HCT116 (cell line): ENCODE data around the gene SHTN1. TPM values are rescaled to one million over a fixed set of nuclear protein-coding genes. Genes with fewer than 3 reads are reported as not detected.

Source experiments
- ATAC-seq: fragments of 200-7000 bp; cut with Tn5 transposase; 2 replicates; pipeline ENCODE4 v1.9.1; 2020; ENCODE audit warnings: mild to moderate bottlenecking, moderate library complexity
- BruUV-seq: library from RNA; stranded (reverse); fragments of 400-500 nt; replicated peaks from 2 replicates; lab custom pipeline; 2021; lab: Mats Ljungman, UMichigan
- CTCF ChIA-PET: fragments of 300-600 bp; sonication (Branson Sonifier 250); formaldehyde crosslinking; loops from one replicate; lab custom pipeline; 2021; ENCODE audit warnings: antibody characterized with exemption; lab: Charles Lee
- POLR2A ChIA-PET: fragments of 300-600, 350-600 bp; sonication (Branson Sonifier 250); formaldehyde crosslinking; loops from one replicate; lab custom pipeline; 2021; ENCODE audit warnings: antibody characterized with exemption; lab: Charles Lee
- RAD21 ChIA-PET, 2 experiments: fragments of 300-600 bp; sonication (Branson Sonifier 250); formaldehyde crosslinking; loops; one replicate each; lab custom pipeline; 2023; ENCODE audit warnings: low total read pairs in 2 of 2; ENCODE audit not compliant: uncharacterized antibody in 2 of 2, unreplicated experiment in 2 of 2, low non-redundant PET in 1 of 2; lab: Charles Lee
- DNase-seq: peaks from one replicate; pipeline ENCODE4 v3.0.0-alpha.2; 2010; ENCODE audit warnings: low read depth, low spot score
- H2AFZ ChIP-seq: fragments of 200-600 bp; shearing (Covaris generic), sonication (generic); 2 replicates; pipeline ENCODE4 v1.6.1; 2017; ENCODE audit warnings: low read depth, mixed run types, mixed read lengths, antibody characterized with exemption, low read length; ENCODE audit not compliant: poor library complexity, severe bottlenecking
- H3K27ac ChIP-seq: 2 replicates; pipeline ENCODE4 v1.5.1; 2012; ENCODE audit warnings: low read depth, low read length
- H3K27me3 ChIP-seq: fragments of 200-600 bp; sonication (generic); 2 replicates; pipeline ENCODE4 v1.6.1; 2016; ENCODE audit warnings: mixed run types, low read length, mixed read lengths; ENCODE audit not compliant: insufficient read depth
- H3K36me3 ChIP-seq, 2 experiments: fragments of 200-500 bp in 1 of 2; fragments of 200-600 bp in 1 of 2; sonication (Bioruptor generic) in 1 of 2; sonication (generic) in 1 of 2; 2 replicates each; pipeline versions ENCODE4 v1.5.1 to v1.6.1; 2014 to 2016; ENCODE audit warnings: low read length in 2 of 2, inconsistent platforms in 1 of 2, mixed read lengths in 1 of 2, mixed run types in 1 of 2; ENCODE audit not compliant: insufficient read depth in 2 of 2, control insufficient read depth in 1 of 2
- H3K4me1 ChIP-seq, 2 experiments: fragments of 200-600 bp in 1 of 2; sonication (generic) in 1 of 2; 2 replicates each; pipeline versions ENCODE4 v1.5.1 to v1.6.1; 2012 to 2017; ENCODE audit warnings: low read length in 2 of 2, inconsistent platforms in 1 of 2, mild to moderate bottlenecking in 1 of 2, mixed read lengths in 1 of 2, mixed run types in 1 of 2, moderate library complexity in 1 of 2; ENCODE audit not compliant: insufficient read depth in 2 of 2, control insufficient read depth in 1 of 2
- H3K4me2 ChIP-seq: fragments of 200-600 bp; sonication (generic); 2 replicates; pipeline ENCODE4 v1.6.1; 2017; ENCODE audit warnings: mixed run types, low read length, mixed read lengths
- H3K4me3 ChIP-seq, 2 experiments: fragments of 200-600 bp in 1 of 2; sonication (generic) in 1 of 2; replicated peaks in 1 of 2; 2 replicates each; pipeline ENCODE4 v1.5.1; 2011 to 2016; ENCODE audit warnings: low read length in 2 of 2, control low read depth in 1 of 2, low read depth in 1 of 2, mild to moderate bottlenecking in 1 of 2, mixed read lengths in 1 of 2, mixed run types in 1 of 2
- H3K79me2 ChIP-seq: fragments of 200-600 bp; sonication (generic); 2 replicates; pipeline ENCODE4 v1.6.1; 2017; ENCODE audit warnings: mild to moderate bottlenecking, mixed run types, low read length, moderate library complexity, mixed read lengths; ENCODE audit not compliant: insufficient read depth
- H3K9ac ChIP-seq: fragments of 200-600 bp; sonication (generic); 2 replicates; pipeline ENCODE4 v1.6.1; 2016; ENCODE audit warnings: low read length, mixed read lengths
- H3K9me2 ChIP-seq: fragments of 200-600 bp; sonication (generic), shearing (Covaris generic); 2 replicates; pipeline ENCODE4 v1.6.1; 2017; ENCODE audit warnings: mixed run types, mild to moderate bottlenecking, moderate library complexity; ENCODE audit not compliant: insufficient read depth
- H3K9me3 ChIP-seq, 2 experiments: fragments of 200-500 bp in 1 of 2; fragments of 200-600 bp in 1 of 2; sonication (Bioruptor generic) in 1 of 2; sonication (generic) in 1 of 2; 2 replicates each; pipeline ENCODE4 v1.6.1; 2014 to 2017; ENCODE audit warnings: low read length in 2 of 2, mixed read lengths in 2 of 2, inconsistent platforms in 1 of 2, low read depth in 1 of 2, mild to moderate bottlenecking in 1 of 2, mixed run types in 1 of 2, moderate library complexity in 1 of 2; ENCODE audit not compliant: control insufficient read depth in 1 of 2, insufficient read depth in 1 of 2
- H4K20me1 ChIP-seq: fragments of 200-600 bp; sonication (generic), shearing (Covaris generic); 2 replicates; pipeline ENCODE4 v1.6.1; 2017; ENCODE audit warnings: mixed run types, mild to moderate bottlenecking, moderate library complexity; ENCODE audit not compliant: insufficient read depth
- CBX3 ChIP-seq: IDR thresholded peaks from 2 replicates; pipeline ENCODE4 v1.6.1; 2012; ENCODE audit warnings: low read depth
- EGR1 ChIP-seq: IDR thresholded peaks from 2 replicates; pipeline ENCODE4 v1.6.1; 2012; ENCODE audit warnings: low read depth
- EZH2 ChIP-seq: fragments of 200-600 bp; sonication (generic); IDR thresholded peaks from 2 replicates; pipeline ENCODE4 v1.6.1; 2017; ENCODE audit warnings: antibody characterized with exemption, mixed run types
- FOSL1 ChIP-seq: IDR thresholded peaks from 2 replicates; pipeline ENCODE4 v1.6.1; 2012; ENCODE audit warnings: low read depth
- RAD21 ChIP-seq: IDR thresholded peaks from 2 replicates; pipeline ENCODE4 v1.6.1; 2012; ENCODE audit warnings: low read depth, mild to moderate bottlenecking
- SIN3A ChIP-seq: IDR thresholded peaks from 2 replicates; pipeline ENCODE4 v1.6.1; 2012; ENCODE audit warnings: low read depth
- SP1 ChIP-seq: IDR thresholded peaks from 2 replicates; pipeline ENCODE4 v1.6.1; 2012; ENCODE audit warnings: low read depth
- ZFX ChIP-seq: fragments of 450-650 bp; IDR thresholded peaks from 2 replicates; pipeline ENCODE4 v1.6.1; 2017
- ZNF274 ChIP-seq: fragments of 200-500 bp; sonication (Bioruptor generic); IDR thresholded peaks from 2 replicates; pipeline ENCODE4 v1.6.1; 2014; ENCODE audit warnings: mild to moderate bottlenecking, low read depth, low read length, inconsistent platforms
- intact Hi-C: fragments of 100-400 bp; cut with micrococcal nuclease; formaldehyde crosslinking; loops from 2 replicates; pipeline ENCODE4 v1.10.0; 2022
- total RNA-seq: library from RNA; stranded (reverse); gene quantifications from one replicate; pipeline ENCODE4 v1.2.1, GENCODE V29; 2021; ENCODE audit not compliant: unreplicated experiment
- TF ChIP-seq, protein P1 (sequence below): IDR thresholded peaks from 2 replicates; pipeline ENCODE4 v1.6.1; 2012
- TF ChIP-seq, protein P2 (sequence below), 3 experiments: fragments of 200-600 bp in 1 of 3; sonication (generic) in 1 of 3; IDR thresholded peaks in 2 of 3; conservative IDR thresholded peaks in 1 of 3; 2 replicates each; pipeline ENCODE4 v1.5.1; 2012 to 2017; ENCODE audit warnings: low read depth in 2 of 3, low read length in 2 of 3, antibody characterized with exemption in 1 of 3, borderline replicate concordance in 1 of 3, control low read depth in 1 of 3, mild to moderate bottlenecking in 1 of 3, mixed read lengths in 1 of 3, mixed run types in 1 of 3, moderate library complexity in 1 of 3; ENCODE audit not compliant: insufficient read depth in 1 of 3

The SHTN1 gene
- total RNA-seq, 1 experiment from 2014 or later, result 64.0 TPM

DNA sequence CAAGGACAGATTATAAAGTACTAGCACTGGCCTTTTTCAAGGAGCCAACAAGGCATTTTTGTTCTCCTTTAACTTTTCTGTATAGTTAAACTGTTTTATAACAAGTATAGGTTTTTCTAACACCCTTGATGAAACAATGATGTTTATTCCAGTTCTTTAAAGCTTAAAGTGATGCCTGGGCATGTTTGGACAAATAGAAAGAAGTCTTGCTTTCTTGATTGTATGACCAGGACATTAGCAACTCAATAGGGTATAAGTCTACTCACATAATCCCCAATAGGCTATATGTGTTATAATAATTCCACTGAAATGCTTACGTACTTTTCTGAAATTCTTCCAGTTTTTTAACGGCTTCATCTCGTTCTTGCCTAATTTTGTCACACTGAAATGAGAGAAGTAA lies 36.7 kb downstream of the SHTN1 start (continued):
- TF ChIP-seq CBX3 (no peak), RAD21 (no peak)

DNA sequence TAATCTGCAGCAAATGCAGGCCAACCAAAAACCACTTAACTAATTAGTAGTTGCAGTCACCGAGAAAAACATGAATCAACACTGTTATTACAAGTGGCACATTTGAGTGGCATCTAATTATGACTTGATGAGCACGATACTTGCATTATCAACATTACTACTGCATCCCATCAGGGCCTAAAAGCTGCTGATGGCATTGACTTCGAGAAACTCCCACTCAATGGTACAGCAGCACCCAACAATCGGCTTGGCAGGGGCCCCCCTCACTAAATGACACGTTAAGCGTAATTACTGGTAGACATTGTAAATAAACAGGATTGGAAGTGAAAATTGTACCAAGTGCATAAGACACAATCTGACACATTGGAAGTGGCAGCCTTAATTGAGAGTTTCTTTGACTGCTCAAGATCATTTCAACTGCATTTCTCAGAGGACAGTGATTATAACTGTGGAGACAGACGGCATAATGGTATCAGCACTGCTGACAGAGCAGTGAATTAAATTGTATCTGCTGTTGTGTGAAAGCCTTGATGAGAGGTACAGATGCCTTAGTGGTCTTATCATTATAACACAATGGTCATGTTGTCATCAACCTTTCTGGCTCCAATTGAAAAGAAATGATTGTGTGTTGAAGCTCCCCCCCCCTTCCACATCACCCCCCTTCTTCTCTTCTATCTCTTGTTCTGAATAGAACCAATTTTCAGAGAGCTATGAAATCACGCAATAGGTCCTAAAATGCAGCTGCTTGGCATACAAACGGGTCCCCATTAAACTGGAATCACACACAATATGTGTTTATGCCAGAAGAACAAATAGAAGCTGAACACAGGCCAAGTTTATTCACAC lies 43.4 kb downstream of the SHTN1 start:
- H3K27me3 ChIP-seq, result no peaks in the 10 kb centered on the region
- no peaks in the 10 kb centered on the region for H4K20me1 ChIP-seq
- H3K79me2 ChIP-seq, result 0 out of 2 replicates have a peak, but pooled peaks cover 4% of the 10 kb centered on the region
- no peak for DNase-seq
- ChIA-PET RAD21 (no interaction called here), CTCF (no interaction called here), POLR2A (no interaction called here)
- intact Hi-C loops, result no loop called here
- H3K4me3 ChIP-seq, result no peak overlapping the region
- no TSS peak for BruUV-seq
- no peak for ATAC-seq
- H3K9me2 ChIP-seq, result no peaks in the 10 kb centered on the region
- H3K9me3 ChIP-seq, result no peaks in the 10 kb centered on the region
- H2AFZ ChIP-seq, result no peak overlapping the region
- no peak overlapping the region for H3K9ac ChIP-seq
- peaks cover 4 to 6% of the 10 kb centered on the region in 2 experiments; a peak in 2 of 4 replicates for H3K36me3 ChIP-seq
- no peak overlapping the region for H3K27ac ChIP-seq
- no peak for TF ChIP-seq FOSL1
- no peak for TF ChIP-seq SIN3A
- TF ChIP-seq EZH2, result no peak
- TF ChIP-seq RAD21, result no peak
- no peak overlapping the region for H3K4me2 ChIP-seq
- no peaks in the 10 kb centered on the region for H3K4me1 ChIP-seq

DNA sequence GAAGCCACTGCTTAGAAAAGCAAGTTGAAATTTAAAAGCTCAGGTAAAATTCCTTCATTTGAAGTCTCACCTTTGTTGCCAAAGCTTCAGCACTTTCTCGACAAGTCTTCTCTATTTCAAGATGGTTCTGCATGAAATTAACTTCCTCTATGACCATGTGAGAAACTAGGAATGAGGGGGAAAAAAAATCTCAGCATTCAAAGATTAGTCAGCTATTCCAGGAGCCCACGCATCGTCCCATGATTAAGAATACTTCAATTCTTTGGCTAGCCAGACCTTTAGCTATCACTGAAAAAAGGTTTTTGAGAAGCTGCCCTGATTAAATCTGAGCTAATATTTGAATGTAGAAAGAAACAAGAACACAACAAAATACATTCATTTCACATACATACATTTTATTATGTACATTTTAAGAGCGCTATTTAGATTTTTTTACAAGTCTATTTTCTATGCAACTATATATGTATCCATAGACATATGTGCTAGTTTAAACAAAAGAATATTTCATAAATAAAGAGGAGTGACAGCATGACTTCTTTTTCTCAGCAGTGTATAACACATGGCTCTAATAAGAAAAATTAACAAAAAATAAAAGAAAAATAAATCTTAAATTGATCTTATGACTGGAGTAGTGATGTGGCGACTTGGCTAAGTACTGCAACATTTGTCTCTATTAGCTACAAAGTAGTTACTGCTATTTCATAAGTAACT lies 44.8 kb downstream of the SHTN1 start:
- intact Hi-C loops, result no loop called here
- ATAC-seq, result no peak
- no peak overlapping the region for H3K27ac ChIP-seq
- H3K27me3 ChIP-seq, result no peaks in the 10 kb centered on the region
- ChIA-PET RAD21 (no interaction called here), POLR2A (no interaction called here), CTCF (no interaction called here)
- H3K4me3 ChIP-seq, result no peak overlapping the region
- BruUV-seq, result no TSS peak
- no peak overlapping the region for H3K4me2 ChIP-seq
- no peak overlapping the region for H2AFZ ChIP-seq
- H3K9ac ChIP-seq, result no peak overlapping the region
- no peaks in the 10 kb centered on the region for H3K4me1 ChIP-seq
- no peaks in the 10 kb centered on the region for H3K9me3 ChIP-seq
- no peaks in the 10 kb centered on the region for H4K20me1 ChIP-seq
- no peak for DNase-seq
- no peaks in the 10 kb centered on the region for H3K9me2 ChIP-seq
- peaks cover under 1 to 2% of the 10 kb centered on the region in 2 experiments; a peak in 1 of 4 replicates for H3K36me3 ChIP-seq
- 0 out of 2 replicates have a peak, but pooled peaks cover 4% of the 10 kb centered on the region for H3K79me2 ChIP-seq
- TF ChIP-seq ZNF274 (no peak), ZFX (no peak), EGR1 (no peak), FOSL1 (no peak), SP1 (no peak)
- TF ChIP-seq, protein P1, sequence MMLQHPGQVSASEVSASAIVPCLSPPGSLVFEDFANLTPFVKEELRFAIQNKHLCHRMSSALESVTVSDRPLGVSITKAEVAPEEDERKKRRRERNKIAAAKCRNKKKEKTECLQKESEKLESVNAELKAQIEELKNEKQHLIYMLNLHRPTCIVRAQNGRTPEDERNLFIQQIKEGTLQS, result no peak
- TF ChIP-seq, protein P2, sequence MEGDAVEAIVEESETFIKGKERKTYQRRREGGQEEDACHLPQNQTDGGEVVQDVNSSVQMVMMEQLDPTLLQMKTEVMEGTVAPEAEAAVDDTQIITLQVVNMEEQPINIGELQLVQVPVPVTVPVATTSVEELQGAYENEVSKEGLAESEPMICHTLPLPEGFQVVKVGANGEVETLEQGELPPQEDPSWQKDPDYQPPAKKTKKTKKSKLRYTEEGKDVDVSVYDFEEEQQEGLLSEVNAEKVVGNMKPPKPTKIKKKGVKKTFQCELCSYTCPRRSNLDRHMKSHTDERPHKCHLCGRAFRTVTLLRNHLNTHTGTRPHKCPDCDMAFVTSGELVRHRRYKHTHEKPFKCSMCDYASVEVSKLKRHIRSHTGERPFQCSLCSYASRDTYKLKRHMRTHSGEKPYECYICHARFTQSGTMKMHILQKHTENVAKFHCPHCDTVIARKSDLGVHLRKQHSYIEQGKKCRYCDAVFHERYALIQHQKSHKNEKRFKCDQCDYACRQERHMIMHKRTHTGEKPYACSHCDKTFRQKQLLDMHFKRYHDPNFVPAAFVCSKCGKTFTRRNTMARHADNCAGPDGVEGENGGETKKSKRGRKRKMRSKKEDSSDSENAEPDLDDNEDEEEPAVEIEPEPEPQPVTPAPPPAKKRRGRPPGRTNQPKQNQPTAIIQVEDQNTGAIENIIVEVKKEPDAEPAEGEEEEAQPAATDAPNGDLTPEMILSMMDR (IDR thresholded peaks at IDR 0.05 in 2 of 3, conservative IDR thresholded peaks at IDR 0.05 in 1 of 3; ENCODE audit: borderline replicate concordance in 1 of 3, insufficient read depth in 1 of 3, low read depth in 2 of 3, low read length in 2 of 3), result no peak
